ENCODE data around the gene TTC3.
A peak's percentile ranks its signal among the peaks of the same experiment; 100 is the strongest.
"Not testable (repeated sequence)": the region's sequence is repeated elsewhere in the genome, so short reads cannot be mapped to it uniquely, and the experiment has no call there.

TTC3 gene, protein sequence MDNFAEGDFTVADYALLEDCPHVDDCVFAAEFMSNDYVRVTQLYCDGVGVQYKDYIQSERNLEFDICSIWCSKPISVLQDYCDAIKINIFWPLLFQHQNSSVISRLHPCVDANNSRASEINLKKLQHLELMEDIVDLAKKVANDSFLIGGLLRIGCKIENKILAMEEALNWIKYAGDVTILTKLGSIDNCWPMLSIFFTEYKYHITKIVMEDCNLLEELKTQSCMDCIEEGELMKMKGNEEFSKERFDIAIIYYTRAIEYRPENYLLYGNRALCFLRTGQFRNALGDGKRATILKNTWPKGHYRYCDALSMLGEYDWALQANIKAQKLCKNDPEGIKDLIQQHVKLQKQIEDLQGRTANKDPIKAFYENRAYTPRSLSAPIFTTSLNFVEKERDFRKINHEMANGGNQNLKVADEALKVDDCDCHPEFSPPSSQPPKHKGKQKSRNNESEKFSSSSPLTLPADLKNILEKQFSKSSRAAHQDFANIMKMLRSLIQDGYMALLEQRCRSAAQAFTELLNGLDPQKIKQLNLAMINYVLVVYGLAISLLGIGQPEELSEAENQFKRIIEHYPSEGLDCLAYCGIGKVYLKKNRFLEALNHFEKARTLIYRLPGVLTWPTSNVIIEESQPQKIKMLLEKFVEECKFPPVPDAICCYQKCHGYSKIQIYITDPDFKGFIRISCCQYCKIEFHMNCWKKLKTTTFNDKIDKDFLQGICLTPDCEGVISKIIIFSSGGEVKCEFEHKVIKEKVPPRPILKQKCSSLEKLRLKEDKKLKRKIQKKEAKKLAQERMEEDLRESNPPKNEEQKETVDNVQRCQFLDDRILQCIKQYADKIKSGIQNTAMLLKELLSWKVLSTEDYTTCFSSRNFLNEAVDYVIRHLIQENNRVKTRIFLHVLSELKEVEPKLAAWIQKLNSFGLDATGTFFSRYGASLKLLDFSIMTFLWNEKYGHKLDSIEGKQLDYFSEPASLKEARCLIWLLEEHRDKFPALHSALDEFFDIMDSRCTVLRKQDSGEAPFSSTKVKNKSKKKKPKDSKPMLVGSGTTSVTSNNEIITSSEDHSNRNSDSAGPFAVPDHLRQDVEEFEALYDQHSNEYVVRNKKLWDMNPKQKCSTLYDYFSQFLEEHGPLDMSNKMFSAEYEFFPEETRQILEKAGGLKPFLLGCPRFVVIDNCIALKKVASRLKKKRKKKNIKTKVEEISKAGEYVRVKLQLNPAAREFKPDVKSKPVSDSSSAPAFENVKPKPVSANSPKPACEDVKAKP (N-terminal part only)

GRCh38 chr21:37072988-37073416 lies at the start of gene TTC3, which contains the start of gene PIGP:
TTC3 (plus strand) TSS chr21:37073254; CDS start chr21:37087258, 14,004 bp downstream.
PIGP (minus strand) TSS chr21:37073071; CDS start chr21:37072515, 556 bp downstream.
- DNase-seq, result peak; percentile 75

- DNase-seq, result no peak
Measured at GRCh38 chr21:37026499-37026898, 46.6 kb upstream of the TTC3 start.

DNA sequence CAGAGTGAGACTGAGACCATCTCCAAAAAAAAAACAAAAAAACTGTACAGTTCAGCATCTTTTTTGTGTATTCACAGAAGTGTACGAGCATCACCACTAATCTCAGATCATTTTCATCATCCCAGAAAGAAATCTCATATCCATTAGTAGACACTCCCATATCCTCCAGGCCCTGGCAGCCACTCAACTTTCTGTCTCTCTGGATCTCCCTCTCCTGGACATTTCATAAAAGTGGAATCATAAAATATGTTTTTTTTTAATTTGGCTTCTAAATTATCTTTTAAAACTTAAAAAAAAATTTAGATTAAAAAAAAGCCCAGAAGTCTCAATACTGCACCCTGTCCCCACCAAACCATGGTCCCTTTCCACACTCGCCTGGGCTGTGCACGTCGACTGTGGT lies 44.5 kb upstream of the TTC3 start:
- DNase-seq, result no peak

DNA sequence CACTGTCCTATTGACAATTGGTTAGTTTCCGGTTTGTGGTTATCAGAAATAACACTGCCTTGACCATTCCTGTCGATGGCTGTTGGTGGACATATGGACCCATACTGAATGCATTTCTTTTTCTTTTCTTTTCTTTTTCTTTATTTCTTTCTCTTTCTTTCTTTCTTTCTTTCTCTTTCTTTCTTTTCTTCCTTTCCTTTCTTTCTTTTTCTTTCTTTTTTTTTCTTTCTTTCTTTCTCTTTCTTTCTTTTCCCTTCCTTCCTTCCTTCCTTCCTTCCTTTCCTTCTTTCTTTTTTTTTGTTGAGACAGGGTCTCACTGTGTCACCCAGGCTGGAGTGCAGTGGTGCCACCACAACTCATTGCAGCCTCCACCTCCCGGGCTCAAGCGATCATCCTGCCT lies 42.2 kb upstream of the TTC3 start:
- no peak for DNase-seq

DNA sequence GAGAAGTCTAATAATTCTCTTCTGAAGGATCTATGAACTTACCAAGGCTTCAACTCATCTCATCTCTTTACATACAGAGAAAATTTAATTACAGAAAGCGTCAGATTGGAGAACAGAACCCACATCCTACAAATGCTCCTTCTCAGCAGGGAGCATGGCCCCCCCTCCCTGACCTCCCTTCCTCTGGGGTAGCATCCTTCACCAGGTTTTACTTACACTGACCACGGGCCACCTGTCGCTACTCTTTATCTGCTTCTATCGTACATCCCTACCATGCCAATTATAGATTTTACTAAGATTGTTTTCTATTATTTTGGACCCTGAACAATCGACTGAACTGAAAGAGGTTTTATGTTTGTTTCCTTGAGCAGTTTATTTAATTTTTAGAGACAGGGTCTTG lies 40.8 kb upstream of the TTC3 start:
- DNase-seq, result no peak

DNA sequence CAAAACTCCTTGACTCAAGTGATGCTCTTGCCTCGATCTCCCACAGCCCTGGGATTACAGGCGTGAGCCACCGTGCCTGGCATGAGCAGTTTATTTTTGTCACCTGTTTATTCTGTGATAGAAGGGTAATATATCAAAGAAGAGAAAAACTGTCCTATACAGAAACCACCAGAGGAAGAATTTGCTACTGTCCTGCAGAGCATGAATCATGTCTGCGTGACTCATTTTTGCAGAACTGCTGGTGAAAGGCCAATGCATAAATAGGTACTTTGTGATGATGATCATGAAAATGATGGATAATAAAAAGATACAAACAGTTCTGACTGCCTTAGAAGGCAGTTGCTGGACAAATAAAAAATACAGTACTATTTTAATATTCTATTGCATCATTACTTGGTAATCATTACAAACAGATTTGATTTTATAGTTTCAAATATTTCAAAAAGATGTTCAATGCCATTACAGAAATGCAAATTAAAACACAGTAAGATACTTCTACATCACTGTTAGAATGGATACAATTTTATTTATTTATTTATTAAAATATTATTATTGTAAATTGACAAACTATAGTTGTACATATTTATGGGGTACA lies 40.1 kb upstream of the TTC3 start:
- DNase-seq, result no peak

DNA sequence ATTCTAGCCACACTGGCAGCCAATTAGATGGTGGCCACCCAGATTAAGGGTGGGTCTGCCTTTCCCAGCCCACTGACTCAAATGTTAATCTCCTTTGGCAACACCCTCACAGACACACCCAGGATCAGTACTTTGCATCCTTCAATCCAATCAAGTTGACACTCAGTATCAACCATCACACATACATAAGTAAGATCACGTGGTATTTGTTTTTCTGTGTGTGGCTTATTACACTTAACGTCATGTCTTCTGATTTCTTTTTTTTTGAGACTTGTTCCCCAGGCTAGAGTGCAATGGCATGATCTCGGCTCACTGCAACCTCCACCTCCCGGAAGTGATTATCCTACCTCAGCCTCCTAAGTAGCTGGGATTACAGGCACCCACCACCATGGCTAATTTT lies 38.7 kb upstream of the TTC3 start:
- DNase-seq, result not testable (repeated sequence)

DNA sequence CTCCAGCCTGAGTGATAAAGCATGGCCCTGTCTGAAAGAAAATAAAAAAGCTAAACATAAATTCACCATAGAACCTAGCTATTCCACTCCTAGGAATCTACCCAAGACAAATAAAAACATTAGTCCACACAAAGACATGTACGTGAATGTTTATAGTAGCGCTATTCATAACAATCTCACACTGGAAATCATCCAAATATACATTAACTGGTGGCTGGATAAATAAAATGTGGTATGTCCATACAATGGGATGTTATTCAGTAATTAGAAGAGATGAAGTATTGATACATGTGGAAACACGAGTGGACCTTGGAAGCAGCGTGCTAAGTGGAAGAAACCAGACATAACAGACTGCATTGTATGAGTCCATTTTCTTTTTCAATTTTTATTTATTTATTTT lies 36.9 kb upstream of the TTC3 start:
- DNase-seq, result no peak

GRCh38 chr21:37039411-37040075 lies 33.5 kb upstream of the TTC3 start:
- DNase-seq, result no peak

GRCh38 chr21:37040212-37040611 lies 32.8 kb upstream of the TTC3 start:
- DNase-seq, result no peak

GRCh38 chr21:37041706-37042271 lies 31.3 kb upstream of the TTC3 start:
- no peak for DNase-seq

DNA sequence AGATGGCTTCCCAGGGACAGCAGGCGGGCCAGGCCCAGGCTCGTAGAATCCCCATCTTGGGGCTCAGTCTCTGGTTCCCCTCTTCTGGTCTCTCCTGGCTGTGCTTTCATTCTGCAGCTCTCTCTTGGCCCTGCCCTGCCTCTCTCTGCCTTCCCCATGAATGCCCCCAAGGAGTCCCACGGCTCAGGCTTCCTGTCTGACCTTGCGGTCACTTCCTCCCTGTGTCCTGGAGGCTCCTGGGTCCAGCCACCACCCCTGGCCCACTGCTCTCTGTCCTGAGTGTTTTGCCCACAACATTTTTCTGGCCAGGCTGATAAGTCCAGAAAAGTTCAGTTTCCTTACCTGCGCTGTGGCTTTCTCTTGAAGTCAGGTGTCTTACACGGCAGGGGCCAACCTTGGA lies 29.2 kb upstream of the TTC3 start:
- DNase-seq, result no peak

GRCh38 chr21:37044643-37045042 lies 28.4 kb upstream of the TTC3 start:
- DNase-seq, result no peak

DNA sequence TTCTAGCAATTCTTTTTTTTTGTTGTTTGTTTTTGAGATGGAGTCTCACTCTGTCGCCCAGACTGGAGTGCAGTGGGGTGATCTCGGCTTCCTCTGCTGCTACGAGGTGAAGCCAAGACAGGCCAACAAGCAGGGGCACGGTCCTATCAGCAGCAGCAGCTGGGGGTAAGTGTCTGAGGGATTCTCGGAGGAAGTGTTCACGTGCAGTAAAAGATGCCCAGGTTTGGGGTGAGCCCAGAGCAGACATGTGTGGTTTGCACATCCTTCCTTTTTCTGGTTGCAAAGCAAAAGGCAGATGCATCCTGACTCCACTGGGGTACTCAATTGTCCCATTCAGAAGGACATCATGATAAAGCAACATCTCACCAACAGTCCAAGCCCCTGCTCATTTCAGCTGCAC lies 27.9 kb upstream of the TTC3 start:
- no peak for DNase-seq

DNA sequence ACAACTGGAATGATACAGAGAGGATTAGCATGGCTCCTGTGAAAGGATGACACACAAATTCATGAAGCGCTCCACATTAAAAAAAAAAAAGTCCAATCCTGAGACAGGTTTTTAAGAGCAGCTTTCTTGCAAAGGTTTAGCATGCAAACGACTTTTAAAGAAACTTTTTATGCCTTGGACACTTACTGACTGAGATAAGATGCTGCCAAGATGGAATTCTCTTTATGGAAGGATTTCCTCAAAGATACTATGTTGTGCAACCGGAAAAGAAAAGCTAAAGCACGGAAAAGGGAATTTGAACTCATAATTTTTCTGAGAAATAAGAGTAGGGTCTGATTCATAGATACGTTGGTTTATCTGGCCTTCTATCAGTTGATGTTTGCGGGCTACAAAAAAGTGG lies 27.5 kb upstream of the TTC3 start:
- no peak for DNase-seq

- peak; percentile 52 for DNase-seq
Measured at GRCh38 chr21:37047079-37047478, 26.0 kb upstream of the TTC3 start.

- DNase-seq, result not testable (repeated sequence)
Measured at GRCh38 chr21:37049741-37050140, 23.3 kb upstream of the TTC3 start.

GRCh38 chr21:37055271-37055855 lies 17.7 kb upstream of the TTC3 start:
- DNase-seq, result no peak

DNA sequence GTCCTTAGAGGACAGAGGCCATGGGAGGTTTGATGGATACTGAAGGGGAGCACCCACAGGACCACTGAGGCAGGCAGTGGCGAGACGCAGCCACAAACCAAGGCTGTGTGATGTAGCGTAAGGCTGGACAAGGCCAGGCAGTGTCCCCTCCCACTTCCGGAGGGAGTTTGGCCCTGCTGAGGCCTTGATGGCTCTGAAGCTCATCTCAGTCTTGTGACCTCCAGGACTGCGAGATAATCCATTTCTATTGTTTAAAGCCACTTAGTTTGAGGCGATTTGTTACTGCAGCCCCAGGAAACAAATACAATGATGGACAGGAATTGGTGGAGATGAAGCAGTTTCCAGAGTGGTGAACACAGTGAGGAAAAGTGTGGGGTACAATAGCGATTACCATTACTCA lies 15.4 kb upstream of the TTC3 start:
- DNase-seq, result no peak

DNA sequence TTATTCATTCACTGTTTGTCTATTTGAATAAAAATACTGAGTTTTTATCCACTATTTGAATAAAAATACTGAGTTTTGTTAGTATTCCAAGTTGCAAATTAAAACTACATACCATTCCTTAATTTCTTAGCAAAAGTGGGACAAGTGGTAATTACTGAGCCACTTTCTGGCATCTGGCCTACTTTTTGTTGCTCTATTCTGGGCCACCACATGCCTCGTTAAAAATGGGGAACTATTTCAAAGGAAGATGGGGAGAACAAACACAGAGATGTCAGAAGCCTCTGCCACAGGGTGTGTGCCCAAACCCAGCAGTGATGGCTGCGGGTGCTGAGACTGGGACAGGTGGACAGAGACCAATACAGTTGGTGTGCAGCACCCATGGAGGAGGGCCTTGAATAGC lies 14.8 kb upstream of the TTC3 start:
- no peak for DNase-seq

DNA sequence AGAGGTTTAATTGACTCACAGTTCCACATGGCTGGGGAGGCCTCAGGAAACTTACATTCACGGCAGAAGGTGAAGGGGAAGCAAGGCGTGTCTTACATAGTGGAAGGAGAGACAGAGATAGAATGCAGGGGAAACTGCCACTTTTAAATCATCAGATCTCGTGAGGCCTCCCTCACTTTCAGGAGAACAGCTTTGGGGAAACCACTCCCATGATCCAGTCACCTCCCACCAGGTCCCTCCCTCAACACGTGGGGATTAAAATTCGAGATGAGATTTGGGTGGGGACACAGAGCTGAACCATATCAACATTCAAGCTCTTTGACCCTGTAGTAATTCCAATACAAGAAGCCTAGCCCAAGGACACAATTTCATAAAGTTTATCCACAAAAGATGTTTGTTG lies 13.9 kb upstream of the TTC3 start:
- DNase-seq, result no peak

Measured in NCI-H187 treated with DMSO at 0.1 percent for 48 hours (cell line).